ENCODE data around the gene CADM1. TPM values are rescaled to one million over a fixed set of nuclear protein-coding genes. Genes with fewer than 3 reads are reported as not detected.

Gene CADM1
- total and polyA plus RNA-seq, 7 donors = 0.69 to 25.2 (median 15.6) TPM

GRCh38 chr11:115158053-115158452 lies 346.2 kb downstream of the CADM1 start:
- intact Hi-C loops (cut with DNase I) = no loop called here
- no peak for DNase-seq
- H3K4me3 ChIP-seq = no peak overlapping the region
- H3K27ac ChIP-seq = no peak overlapping the region
- WGBS, 2 donors = 86 to 90% methylated on average over 6 of the region's 6 CpGs
- no peaks in the 10 kb centered on the region for H3K9me3 ChIP-seq
- H3K4me1 ChIP-seq = no peaks in the 10 kb centered on the region
- TF ChIP-seq POLR2AphosphoS5 (IDR thresholded peaks at IDR 0.05) (no peak), CTCF (IDR thresholded peaks at IDR 0.05) (no peak), EP300 (IDR thresholded peaks at IDR 0.05) (no peak), POLR2A (IDR thresholded peaks at IDR 0.05) (no peak)
- no peaks in the 10 kb centered on the region for H3K36me3 ChIP-seq
- peaks cover 0 to 18% (median 0%) of the 10 kb centered on the region in 3 donors for H3K27me3 ChIP-seq

GRCh38 chr11:115157247-115157646 lies 347.0 kb downstream of the CADM1 start:
- H3K4me3 ChIP-seq = no peak overlapping the region
- no peaks in the 10 kb centered on the region for H3K36me3 ChIP-seq
- no peaks in the 10 kb centered on the region for H3K4me1 ChIP-seq
- no peak overlapping the region for H3K27ac ChIP-seq
- H3K27me3 ChIP-seq = peaks cover 0 to 15% (median 0%) of the 10 kb centered on the region in 3 donors
- intact Hi-C loops (cut with DNase I) = no loop called here
- no peaks in the 10 kb centered on the region for H3K9me3 ChIP-seq
- 64 to 81% methylated on average over 3 of the region's 3 CpGs for WGBS, 2 donors
- TF ChIP-seq POLR2A (IDR thresholded peaks at IDR 0.05) = no peak
- no peak for TF ChIP-seq POLR2AphosphoS5 (IDR thresholded peaks at IDR 0.05)
- no peak for TF ChIP-seq CTCF (IDR thresholded peaks at IDR 0.05)
- TF ChIP-seq EP300 (IDR thresholded peaks at IDR 0.05) = no peak
- DNase-seq = no peak

- H3K4me1 ChIP-seq = no peaks in the 10 kb centered on the region
- no peaks in the 10 kb centered on the region for H3K36me3 ChIP-seq
- peaks cover 0 to 5% (median 0%) of the 10 kb centered on the region in 3 donors for H3K27me3 ChIP-seq
- H3K9me3 ChIP-seq = no peaks in the 10 kb centered on the region
- DNase-seq = no peak
- WGBS, 2 donors = 3 to 39% methylated on average over 1 of the region's 1 CpG
- no peak overlapping the region for H3K27ac ChIP-seq
- intact Hi-C loops (cut with DNase I) = no loop called here
- TF ChIP-seq POLR2A (IDR thresholded peaks at IDR 0.05) (no peak), POLR2AphosphoS5 (IDR thresholded peaks at IDR 0.05) (no peak), CTCF (IDR thresholded peaks at IDR 0.05) (no peak), EP300 (IDR thresholded peaks at IDR 0.05) (no peak)
- H3K4me3 ChIP-seq = no peak overlapping the region
Measured at GRCh38 chr11:115155978-115156377, 348.2 kb downstream of the CADM1 start.

- DNase-seq = no peak
- no peaks in the 10 kb centered on the region for H3K4me1 ChIP-seq
- no peak overlapping the region for H3K27ac ChIP-seq
- H3K36me3 ChIP-seq = no peaks in the 10 kb centered on the region
- no peaks in the 10 kb centered on the region for H3K27me3 ChIP-seq
- intact Hi-C loops (cut with DNase I) = no loop called here
- H3K9me3 ChIP-seq = no peaks in the 10 kb centered on the region
- TF ChIP-seq POLR2A (IDR thresholded peaks at IDR 0.05) = no peak
- no peak for TF ChIP-seq CTCF (IDR thresholded peaks at IDR 0.05)
- no peak for TF ChIP-seq POLR2AphosphoS5 (IDR thresholded peaks at IDR 0.05)
- no peak for TF ChIP-seq EP300 (IDR thresholded peaks at IDR 0.05)
- H3K4me3 ChIP-seq = no peak overlapping the region
- 71 to 82% methylated on average over 8 of the region's 8 CpGs for WGBS, 2 donors
Measured at GRCh38 chr11:115155320-115155719, 348.9 kb downstream of the CADM1 start.

GRCh38 chr11:115154355-115154736 lies 349.9 kb downstream of the CADM1 start:
- Histone ChIP-seq H3K9me3 (no peaks in the 10 kb centered on the region), H3K36me3 (no peaks in the 10 kb centered on the region), H3K4me1 (no peaks in the 10 kb centered on the region), H3K27me3 (no peaks in the 10 kb centered on the region), H3K27ac (no peak overlapping the region), H3K4me3 (no peak overlapping the region)
- no peak for DNase-seq
- TF ChIP-seq EP300 (IDR thresholded peaks at IDR 0.05) = no peak
- no peak for TF ChIP-seq POLR2AphosphoS5 (IDR thresholded peaks at IDR 0.05)
- no peak for TF ChIP-seq CTCF (IDR thresholded peaks at IDR 0.05)
- TF ChIP-seq POLR2A (IDR thresholded peaks at IDR 0.05) = no peak
- intact Hi-C loops (cut with DNase I) = no loop called here
- 83 to 87% methylated on average over 9 of the region's 9 CpGs for WGBS, 2 donors
